NCI-H2081 (cell line): ENCODE measurements around the gene MOV10L1.
A peak's percentile ranks its signal among the peaks of the same experiment; 100 is the strongest.
"Not testable (repeated sequence)": the region's sequence is repeated elsewhere in the genome, so short reads cannot be mapped to it uniquely, and the experiment has no call there.

Experiments
- DNase-seq, 2 experiments: peaks; one replicate each; lab custom pipeline; 2025; lab: John Stamatoyannopoulos, UW

Gene MOV10L1

DNA sequence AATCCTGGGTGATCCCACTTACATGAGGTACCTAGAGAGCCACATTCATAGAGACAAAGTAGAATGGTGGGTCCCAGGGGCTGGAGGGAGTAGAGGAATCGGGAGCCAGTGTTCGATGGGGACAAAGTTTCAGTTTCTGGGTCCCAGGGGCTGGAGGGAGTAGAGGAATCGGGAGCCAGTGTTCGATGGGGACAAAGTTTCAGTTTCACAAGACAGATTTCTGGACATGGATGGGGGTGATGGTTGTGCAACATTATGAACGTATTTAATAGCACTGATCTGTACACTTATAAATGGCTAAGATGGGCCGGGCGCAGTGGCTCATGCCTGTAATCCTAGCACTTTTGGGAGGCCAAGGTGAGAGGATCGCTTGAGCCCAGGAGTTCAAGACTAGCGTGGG is 115.2 kb downstream of the MOV10L1 start:
- DNase-seq: not testable (repeated sequence)

DNA sequence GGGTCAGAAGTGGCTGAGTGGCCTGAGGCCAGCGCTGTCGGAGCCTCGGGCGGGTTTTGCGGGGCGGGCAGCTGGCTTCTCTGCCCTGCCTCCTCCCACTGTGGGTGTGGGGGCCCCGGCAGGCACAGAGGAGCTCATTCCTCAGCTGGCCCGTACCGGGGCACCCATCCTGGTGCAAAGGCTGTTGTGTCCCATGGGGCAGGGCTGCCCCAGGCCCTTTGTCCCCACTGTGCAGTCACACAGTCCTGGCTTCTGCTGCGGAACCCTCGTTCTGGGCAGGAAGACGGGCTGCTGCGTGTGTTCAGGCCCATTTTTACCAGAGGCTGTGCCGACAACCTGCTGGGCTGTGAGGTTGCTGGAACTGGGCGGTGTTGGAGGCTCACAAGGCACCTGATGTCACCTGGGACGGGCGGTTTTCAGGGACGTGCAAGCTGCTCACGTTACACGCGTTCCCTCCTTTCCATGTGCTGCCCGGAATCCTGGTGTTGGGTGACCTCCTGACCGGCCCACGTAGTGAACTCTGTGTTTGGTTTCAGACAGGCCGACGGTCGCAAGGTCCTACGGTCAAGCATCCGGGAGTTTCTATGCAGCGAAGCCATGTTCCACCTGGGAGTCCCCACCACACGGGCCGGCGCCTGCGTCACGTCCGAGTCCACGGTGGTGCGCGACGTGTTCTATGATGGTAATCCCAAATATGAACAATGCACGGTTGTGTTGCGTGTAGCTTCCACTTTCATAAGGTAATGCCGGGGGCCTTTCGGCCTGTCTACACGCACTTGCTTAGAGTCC is 116.2 kb downstream of the MOV10L1 start:
- DNase-seq: no peak

DNA sequence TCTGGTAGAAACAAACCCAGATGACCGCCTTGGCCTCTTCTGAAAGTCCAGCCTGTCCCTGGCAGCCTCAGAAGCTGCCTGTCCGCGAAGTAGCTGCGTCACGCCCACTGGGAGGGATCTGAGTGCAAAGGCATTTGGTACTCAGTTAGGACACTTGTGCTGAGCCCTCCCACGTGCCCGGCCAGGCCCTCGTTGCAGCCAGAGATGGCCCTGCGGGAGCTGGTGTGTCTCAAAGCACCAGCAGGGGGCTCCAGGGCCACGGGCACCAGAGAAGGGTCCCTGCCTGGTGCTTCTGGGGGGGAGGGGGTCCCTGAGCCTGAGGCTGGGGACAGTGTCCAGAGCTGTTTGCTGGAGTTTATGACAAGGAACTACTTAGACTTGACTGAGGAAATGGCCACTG is 116.8 kb downstream of the MOV10L1 start:
- no peak for DNase-seq

DNA sequence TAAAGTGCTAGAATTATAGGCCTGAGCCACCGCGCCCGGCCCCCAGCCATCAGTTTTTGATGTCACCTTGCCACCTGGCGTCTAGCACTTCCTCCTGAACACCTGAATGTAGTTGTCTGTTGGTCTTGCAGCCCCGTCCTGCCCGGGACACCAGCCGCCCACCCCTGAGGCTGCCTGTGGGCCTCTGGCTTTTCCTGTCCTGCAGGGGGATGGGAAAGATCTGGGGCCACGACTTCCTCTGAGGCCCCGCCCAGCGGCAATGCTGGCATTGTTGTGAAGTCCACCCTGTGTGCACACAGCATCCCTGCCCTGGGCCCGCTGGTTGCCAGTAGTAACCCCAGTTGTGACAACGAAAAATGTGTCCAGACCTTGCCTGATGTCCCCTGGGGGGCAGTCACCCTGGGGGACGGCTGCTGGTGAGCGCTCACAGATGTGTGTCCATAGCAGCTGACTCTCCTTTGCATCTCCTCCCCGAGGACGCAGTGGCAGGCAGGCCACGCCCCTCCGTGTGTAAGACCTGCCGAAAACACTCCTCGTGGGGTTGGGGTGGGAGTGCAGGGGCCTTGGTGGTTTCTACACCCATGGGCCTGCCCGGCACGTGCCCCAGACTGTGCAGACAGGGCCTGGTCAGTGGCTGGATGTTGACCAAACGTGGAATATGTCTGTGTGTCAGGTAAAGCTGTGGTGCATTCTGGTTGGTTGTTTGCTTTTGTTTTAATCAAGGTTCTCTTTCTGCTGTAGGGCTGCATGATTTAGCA is 117.8 kb downstream of the MOV10L1 start:
- DNase-seq: no peak

DNA sequence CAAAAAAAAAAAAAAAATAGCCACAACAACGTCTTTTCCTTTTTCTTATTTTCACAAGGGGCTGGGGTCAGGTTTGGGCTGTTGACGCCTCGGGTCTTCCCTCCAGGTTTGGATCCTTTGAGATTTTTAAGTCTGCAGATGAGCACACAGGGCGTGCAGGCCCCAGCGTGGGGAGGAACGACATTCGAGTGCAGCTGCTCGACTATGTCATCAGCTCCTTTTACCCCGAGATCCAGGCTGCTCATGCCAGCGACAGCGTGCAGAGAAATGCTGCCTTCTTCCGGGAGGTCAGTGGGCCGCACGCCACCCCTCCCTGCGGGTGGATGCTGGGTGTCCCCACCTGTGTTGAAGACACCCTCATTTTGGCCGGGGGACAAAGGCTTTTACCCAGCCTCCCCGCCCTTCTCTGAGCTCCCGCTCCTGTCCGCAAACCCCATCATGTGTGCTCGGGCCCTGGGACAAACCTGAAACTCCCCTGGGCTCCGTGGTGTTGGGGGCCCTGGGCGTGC is 118.7 kb downstream of the MOV10L1 start:
- no peak for DNase-seq

DNA sequence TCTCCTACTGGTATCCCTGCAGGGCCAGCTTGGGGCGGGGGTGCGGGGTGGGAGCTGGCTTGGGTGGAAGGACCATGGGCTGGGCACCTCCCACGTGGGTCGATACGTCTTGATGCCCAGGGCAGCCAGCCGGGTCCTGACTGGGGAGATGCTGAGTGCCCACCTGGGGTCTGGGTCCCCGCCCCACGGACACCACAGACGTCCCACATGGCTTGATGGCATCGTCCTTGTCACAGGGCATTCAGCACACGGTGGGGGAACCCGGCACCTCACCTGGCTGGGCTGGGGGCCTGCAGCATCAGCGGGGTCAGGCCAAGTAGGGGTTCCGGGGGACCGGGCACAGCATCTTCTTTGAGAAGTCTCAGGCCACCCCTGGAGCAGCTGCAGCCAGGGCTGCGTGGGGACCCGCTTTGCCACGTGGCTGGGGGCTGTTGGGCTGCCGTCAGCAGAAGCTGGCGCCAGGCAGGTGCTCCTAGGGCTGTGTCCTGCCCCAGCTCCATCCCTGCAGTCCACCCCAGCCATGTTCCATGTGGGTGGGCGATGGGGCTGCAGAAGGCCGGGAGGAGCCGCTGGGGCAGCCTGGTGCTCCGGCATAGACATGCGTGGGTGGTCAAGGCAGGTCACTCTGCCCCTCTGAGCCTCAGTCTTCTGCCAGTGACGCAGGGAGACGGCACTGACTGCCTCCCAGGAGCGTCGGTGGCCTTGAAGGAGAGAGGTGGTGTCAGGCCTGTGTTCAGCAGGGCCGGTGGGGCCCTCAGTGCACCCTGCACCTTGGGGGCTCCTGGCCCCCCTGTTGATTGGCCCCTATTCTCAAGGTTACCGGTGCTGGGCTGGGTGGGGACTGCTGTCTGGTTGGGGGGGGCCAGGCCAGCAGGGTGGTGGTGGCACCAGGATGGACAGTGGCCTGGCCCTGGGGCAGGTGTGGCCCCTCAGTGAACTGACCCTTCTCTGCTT is 119.4 kb downstream of the MOV10L1 start:
- DNase-seq: no peak

DNA sequence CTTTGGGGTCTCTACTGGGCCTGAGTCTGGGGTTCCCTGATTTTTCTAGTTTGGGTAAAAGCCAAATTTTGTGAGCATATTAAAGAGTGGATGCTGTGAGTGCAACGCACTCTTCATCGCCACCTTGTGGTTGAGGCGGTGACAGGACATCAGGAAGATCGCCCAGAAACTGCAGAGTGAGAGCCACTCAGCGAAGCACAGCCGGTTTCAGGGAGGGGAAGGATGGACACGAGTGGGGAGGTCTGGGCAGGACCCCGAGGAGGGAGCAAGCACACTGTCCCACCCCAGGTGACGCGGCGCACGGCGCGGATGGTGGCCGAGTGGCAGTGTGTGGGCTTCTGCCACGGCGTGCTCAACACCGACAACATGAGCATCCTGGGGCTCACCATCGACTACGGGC is 120.1 kb downstream of the MOV10L1 start:
- DNase-seq: peak; percentile 30 to 40

DNA sequence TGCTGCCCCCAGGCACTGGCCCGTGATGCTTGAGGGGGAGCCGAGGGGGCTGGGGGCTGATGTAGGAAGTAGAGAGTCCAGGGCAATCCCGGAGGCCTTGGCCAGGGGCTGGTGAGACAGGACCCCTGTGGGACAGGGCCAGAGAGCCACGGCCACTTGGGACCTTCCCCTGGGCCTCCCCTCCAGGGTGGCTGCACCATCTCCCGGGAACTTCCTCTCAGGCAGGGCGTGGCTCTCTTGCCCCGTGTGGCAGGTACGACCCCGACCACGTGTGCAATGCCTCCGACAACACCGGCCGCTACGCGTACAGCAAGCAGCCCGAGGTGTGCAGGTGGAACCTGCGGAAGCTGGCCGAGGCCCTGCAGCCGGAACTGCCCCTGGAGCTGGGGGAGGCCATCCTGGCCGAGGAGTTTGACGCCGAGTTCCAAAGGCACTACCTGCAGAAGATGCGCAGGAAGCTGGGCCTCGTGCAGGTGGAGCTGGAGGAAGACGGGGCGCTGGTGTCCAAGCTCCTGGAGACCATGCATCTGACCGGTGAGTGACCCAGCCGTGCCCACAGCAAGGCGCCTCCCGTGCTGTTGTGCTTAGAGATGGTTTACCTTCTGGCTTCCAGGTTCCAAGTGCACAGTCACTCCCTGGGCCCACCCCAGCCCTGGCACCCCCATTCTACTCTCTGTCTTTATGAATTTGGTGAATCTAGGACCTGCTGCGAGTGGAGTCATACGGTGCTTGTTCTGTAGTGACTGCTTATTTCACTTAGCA is 120.8 kb downstream of the MOV10L1 start:
- DNase-seq: no peak

DNA sequence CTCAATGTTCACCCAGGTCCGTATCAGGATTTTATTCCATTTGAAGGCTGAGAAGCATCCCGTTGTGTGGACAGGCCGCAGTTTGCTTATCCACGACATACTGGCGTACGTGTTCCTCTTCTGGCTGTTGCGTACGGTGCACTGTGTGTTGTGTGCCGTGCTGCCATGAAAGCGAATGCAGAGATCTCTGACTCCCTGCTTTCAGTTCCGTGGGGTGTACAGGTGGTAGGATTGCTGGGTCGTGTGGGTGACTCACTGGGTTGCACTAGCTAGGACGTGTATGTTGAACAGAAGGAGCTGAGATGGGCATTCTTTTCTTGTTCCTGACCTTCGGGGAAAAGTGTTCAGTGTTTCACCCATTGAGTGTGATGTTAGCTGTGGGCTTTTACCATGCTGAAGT is 121.3 kb downstream of the MOV10L1 start:
- DNase-seq: no peak
